UCSD-AML1 (cell line): ENCODE measurements around the gene CFAP70.
"Not testable (repeated sequence)": the region's sequence is repeated elsewhere in the genome, so short reads cannot be mapped to it uniquely, and the experiment has no call there.

Experiments used
- DNase-seq: peaks from one replicate; lab custom pipeline; 2025; ENCODE audit not compliant: unreplicated experiment; lab: John Stamatoyannopoulos, UW

The CFAP70 gene

GRCh38 chr10:73258612-73259011 is 100.1 kb downstream of the CFAP70 start:
- not testable (repeated sequence) for DNase-seq

- no peak for DNase-seq
Measured at GRCh38 chr10:73253225-73253555, 105.5 kb downstream of the CFAP70 start.

DNA sequence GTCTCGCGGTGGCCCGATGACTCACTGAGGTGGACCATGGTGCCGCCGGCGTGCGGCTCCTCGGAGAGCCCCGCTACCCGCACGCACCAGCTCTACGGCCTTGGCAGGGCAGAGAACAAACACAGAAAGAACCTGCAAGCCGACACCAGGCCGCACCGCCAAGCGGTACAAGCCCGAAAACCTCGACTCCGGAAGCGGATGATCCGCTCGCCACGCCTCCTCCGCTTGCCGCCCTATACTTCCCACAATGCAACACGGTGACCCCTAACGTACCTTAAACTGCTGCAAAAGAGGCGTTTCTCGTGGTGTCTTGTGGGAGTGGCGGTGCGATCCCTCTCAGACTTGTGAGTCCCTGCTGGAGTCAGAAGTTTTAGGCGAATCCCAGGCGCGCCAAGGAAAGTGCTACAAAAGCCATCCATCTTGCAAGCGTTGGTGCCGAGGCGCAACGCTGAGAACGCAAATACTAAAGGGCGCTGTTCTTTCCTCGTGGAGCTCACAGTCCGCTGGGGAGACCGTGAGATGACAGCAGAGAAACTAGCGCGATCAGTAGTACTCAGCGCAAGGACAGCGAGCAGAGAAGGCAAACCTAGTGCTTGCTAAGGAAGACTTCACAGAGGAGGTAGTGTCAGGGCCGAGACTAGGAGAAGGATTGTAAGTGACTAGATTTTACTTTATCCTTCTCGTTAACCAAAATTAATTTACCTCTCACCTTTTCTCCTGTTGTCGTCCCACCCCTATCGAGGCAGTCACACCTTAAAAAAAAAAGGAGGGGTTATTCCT is 106.0 kb downstream of the CFAP70 start, which contains the start of gene MRPS16:
Gene MRPS16 (minus strand): TSS at position 200 of the 780 bp plus-strand sequence. CDS start 162 bp downstream, at position 38.
- peak; percentile 92 for DNase-seq

DNA sequence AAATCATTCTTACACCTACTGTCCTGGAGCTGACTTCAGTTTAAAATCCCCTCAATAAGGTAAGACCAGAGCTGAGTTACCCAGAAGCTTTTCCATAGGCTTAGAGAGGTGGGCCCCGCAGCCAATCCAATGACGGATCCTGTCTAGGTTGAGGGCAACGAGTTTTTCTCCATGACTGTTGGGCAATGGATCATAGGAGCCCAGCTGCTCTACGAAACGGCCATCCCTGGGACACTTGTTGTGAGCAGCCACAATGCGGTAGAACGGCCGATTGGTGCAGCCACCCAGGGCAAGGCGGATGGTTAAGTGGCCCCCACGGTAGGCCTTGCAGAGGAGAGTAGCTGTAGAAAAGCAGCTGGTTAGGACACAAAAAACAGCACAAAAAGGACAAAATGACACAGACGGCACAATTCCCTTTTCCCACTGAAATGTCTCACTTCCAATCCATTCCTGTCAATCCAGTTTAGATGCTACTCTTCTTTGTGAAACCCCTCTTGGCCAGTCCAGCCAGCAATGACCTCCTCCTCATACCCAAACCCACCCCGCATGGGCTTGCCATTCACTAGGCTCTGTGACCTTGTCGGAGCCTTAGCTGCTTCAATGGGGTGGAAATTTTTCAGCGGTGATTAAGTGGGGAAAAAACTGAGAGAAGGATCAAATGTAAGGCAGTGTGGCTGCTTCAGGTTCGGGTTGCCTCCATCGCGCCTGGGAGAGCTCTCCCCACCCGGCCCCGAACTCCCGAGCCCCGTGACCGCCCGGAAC is 106.8 kb downstream of the CFAP70 start:
- DNase-seq = no peak

GRCh38 chr10:73248259-73248724 is 110.4 kb downstream of the CFAP70 start:
- DNase-seq = no peak

- no peak for DNase-seq
Measured at GRCh38 chr10:73247509-73248258, 111.0 kb downstream of the CFAP70 start.

- DNase-seq = peak; percentile 94
Measured at GRCh38 chr10:73246646-73247508, 111.8 kb downstream of the CFAP70 start, which contains the start of gene DNAJC9. DNAJC9 (minus strand) TSS chr10:73247255; CDS start chr10:73247189, 66 bp downstream.

GRCh38 chr10:73246322-73246645 is 112.4 kb downstream of the CFAP70 start:
- DNase-seq = no peak

- peak; percentile 21 for DNase-seq
Measured at GRCh38 chr10:73244866-73245477, 113.7 kb downstream of the CFAP70 start.

- no peak for DNase-seq
Measured at GRCh38 chr10:73239908-73240307, 118.8 kb downstream of the CFAP70 start.

DNA sequence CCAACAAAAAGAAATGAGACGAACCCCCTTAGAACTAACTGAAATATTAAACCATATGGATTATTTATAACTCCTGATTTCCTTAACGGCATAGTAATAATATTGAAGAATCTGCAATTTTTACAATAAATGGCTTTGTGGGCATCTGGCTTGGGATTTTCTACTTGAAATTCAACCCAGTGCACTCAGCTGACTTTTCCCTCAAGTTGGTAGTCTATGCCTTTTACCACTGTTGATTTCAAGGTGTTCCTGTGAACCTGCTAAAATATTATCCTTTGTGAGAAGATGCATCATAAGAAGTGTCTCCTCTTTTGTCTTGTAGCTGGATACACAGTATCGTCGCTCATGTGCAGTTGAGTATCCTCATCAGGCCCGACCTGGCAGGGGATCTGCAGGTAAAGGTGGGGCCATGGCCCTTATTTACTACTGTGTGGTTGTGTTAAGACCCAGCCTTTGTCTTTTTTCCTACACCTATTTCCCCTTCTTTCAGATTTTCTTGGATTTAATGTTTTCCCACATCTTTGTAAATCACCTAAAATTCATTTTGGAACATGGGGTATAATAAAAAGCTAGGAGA is 119.6 kb downstream of the CFAP70 start:
- no peak for DNase-seq

DNA sequence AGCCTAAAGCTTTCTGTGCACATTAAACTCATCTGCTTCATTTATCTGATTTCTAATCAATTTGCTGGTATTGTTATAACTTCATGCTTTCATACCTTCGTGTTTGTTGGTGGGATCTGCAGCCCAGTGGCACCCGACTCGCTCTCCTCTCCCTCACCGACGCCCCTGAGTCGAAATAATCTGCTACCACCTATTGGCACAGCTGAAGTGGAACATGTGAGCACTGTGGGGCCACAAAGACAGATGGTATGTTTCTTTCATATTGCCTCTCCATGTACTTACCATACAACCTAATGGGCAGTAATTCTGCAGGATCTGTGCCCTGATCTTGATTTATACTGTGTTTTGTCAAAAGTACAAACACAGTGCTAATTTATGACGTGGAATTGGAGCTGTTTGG is 124.0 kb downstream of the CFAP70 start:
- DNase-seq = no peak

- no peak for DNase-seq
Measured at GRCh38 chr10:73233883-73234282, 124.8 kb downstream of the CFAP70 start.

DNA sequence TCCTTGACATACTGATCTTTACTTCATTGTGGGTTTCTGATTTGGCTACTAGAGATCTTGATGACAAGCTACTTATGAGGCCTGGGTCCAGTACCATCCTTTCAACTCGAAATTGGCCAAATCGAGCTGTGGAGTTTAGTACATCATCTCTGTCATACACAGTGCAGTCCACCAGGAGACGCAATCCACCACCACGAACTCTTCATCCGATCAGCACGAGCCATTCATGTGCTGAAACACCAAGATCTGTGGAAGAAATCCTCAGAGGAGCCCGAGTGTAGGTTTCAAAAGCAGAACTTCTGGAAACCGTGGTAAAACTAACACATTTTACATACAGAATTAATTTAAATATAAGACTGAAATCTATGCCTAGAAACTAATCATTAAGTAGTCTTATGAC is 125.8 kb downstream of the CFAP70 start:
- peak; percentile 14 for DNase-seq

- DNase-seq = no peak
Measured at GRCh38 chr10:73229567-73229966, 129.1 kb downstream of the CFAP70 start.

DNA sequence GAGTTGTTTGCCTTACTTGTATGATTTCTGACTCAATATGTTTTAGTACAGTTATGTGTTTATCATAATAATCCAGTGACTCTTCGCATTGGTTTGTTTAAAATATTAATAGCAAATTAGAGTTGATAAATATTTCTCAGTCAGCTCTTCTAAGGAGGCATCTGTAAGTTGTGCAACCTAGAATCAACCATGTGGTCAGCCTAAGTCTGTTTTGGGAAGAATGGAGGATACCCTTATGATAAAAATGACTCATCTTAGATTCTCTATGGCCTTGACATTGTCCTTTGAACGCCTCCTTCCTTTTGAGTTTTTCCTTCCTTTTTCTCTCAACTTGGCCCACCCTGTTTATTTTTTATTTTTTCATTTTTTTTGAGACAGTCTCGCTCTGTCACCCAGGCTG is 130.4 kb downstream of the CFAP70 start:
- DNase-seq = no peak

DNA sequence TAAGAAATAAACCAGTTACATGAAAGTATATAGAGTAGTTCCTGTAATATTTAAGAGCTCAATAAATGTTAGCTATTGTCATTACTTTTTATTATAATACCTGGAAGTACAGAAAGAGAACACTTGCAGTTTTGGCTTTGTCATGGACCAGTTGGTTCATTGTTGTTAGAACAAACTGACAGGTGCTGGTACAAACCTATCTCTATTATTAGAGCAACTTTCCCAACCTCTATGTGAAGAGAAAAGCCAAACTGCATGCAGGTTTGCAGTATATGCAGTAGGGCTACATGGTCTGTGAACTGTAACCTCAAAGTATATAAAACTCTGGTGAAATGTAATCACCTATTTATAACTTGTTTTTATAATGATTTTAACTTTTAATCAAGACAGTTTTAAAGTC is 132.0 kb downstream of the CFAP70 start:
- no peak for DNase-seq

- DNase-seq = no peak
Measured at GRCh38 chr10:73225518-73225917, 133.1 kb downstream of the CFAP70 start.

GRCh38 chr10:73220989-73221388 is 137.7 kb downstream of the CFAP70 start:
- DNase-seq = no peak

DNA sequence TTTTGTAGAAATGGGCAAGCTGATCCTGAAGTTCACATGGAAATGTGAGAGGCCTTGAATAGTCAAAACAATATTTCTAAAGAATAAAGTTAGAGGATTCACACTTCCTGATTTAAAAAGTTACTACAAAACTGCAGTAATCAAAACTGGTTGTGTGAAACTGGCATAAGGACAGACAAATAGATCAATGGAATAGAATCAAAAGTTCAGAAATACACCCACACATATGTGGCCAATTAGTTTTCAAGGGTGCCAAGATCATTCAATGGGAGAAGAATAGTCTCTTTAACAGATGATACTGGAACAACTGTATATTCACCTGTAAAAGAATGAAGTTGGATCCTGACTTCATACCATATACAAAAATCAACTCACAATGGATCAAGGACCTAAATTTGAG is 139.3 kb downstream of the CFAP70 start:
- no peak for DNase-seq
